ENCODE measurements around the gene ANKRD63. TPM values are rescaled to one million over a fixed set of nuclear protein-coding genes. Genes with fewer than 3 reads are reported as not detected.

Gene ANKRD63
- total RNA-seq, 1 donor from 2014 or later: not detected

DNA sequence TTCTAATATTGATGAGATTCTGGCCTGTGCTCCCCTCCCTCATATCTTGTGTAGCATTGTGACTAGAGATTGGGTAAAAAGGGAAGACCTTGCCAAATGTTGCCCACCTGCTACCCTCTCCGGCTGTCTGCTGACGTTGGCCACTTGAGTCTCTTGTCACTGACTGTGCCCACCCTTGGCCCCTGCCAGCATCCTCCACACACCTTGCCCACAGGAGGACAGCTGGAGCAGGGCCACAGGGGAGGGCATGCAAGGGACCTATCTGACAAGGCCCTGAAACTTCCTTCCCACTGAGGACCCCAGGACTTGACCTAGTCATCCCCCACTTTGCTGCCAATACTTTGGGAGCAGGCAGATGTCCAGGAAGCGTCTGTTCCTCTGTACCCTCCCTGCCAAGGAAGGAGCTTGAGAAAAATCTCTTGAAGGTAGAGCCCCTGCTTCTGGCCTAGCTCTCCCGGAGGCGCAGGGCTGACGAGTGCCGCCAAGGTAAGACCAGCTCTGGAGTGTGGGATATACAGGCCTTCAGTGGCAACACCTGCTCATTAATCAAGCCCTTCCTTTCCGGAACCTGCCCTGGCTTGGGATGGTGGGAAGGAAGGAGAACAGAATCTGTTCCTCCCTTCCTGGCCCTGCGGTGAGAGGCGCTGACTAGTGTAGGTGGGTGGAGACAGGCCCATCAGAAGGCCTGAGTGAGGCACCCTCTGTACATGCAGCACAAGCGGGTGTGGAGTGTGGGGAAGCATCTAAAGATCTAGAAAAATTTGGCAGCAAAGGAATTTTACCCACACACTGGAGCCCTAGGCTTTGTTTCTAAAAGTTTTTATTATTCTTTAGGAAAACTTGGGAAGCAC lies 48.9 kb downstream of the ANKRD63 start:
- TF ChIP-seq, protein P1, sequence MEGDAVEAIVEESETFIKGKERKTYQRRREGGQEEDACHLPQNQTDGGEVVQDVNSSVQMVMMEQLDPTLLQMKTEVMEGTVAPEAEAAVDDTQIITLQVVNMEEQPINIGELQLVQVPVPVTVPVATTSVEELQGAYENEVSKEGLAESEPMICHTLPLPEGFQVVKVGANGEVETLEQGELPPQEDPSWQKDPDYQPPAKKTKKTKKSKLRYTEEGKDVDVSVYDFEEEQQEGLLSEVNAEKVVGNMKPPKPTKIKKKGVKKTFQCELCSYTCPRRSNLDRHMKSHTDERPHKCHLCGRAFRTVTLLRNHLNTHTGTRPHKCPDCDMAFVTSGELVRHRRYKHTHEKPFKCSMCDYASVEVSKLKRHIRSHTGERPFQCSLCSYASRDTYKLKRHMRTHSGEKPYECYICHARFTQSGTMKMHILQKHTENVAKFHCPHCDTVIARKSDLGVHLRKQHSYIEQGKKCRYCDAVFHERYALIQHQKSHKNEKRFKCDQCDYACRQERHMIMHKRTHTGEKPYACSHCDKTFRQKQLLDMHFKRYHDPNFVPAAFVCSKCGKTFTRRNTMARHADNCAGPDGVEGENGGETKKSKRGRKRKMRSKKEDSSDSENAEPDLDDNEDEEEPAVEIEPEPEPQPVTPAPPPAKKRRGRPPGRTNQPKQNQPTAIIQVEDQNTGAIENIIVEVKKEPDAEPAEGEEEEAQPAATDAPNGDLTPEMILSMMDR (IDR thresholded peaks at IDR 0.05; ENCODE audit: insufficient read depth, low read length, poor library complexity, severe bottlenecking): no peak
- H3K4me3 ChIP-seq (ENCODE audit: low read depth, low read length): no peak overlapping the region
- DNase-seq (ENCODE audit: low read depth): no peak
- H3K36me3 ChIP-seq (ENCODE audit: control insufficient read depth, insufficient read depth, low read length): no peaks in the 10 kb centered on the region
- no peaks in the 10 kb centered on the region for H3K27me3 ChIP-seq (ENCODE audit: control insufficient read depth, insufficient read depth, low read length)

DNA sequence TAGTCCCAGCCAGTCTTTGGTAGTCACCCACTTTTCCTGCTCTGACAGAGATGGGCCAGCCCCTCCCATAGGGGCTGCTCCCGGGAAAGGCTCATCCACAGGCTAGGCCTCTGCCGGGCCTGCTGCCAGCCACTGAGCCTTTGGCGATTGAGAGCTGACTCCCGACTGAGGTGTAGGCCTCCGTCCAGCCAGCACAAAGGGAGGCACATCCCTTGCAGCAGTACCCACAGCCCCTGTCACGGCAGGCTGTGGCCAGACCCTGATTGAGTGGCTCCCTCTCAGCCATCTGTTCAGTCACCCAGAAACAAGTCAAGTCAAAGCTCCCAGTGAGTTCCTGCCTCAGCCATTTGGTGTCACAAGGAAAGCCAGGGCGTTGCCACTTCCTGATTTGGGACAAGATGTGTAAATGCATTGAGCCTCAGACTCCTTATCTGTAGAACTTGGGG lies 50.2 kb downstream of the ANKRD63 start:
- no peak for DNase-seq (ENCODE audit: low read depth)
- TF ChIP-seq, protein P1 (IDR thresholded peaks at IDR 0.05; ENCODE audit: insufficient read depth, low read length, poor library complexity, severe bottlenecking): no peak

More for the DNA sequence above, 50.2 kb downstream of the ANKRD63 start:
- H3K36me3 ChIP-seq (ENCODE audit: control insufficient read depth, insufficient read depth, low read length): peaks cover 1% of the 10 kb centered on the region
- no peaks in the 10 kb centered on the region for H3K27me3 ChIP-seq (ENCODE audit: control insufficient read depth, insufficient read depth, low read length)
- H3K4me3 ChIP-seq (ENCODE audit: low read depth, low read length): no peak overlapping the region

Other genes starting within 250 kb of the ANKRD63 start
- 260 and 309 TPM in 2 replicates for gene SRP14, start 243.9 kb downstream of the ANKRD63 start, total RNA-seq
- 37.4 and 43.4 TPM in 2 replicates for gene BMF, start 174.2 kb downstream of the ANKRD63 start, total RNA-seq
- 10.5 and 16.5 TPM in 2 replicates for gene BUB1B, start 122.0 kb downstream of the ANKRD63 start, total RNA-seq
- gene PAK6, start 44.0 kb downstream of the ANKRD63 start, total RNA-seq: 15.3 and 17.7 TPM in 2 replicates
- gene PLCB2, start 24.9 kb upstream of the ANKRD63 start, total RNA-seq: 0.68 and 1.5 TPM in 2 replicates
- 14.9 and 16.8 TPM in 2 replicates for gene INAFM2, start 40.6 kb upstream of the ANKRD63 start, total RNA-seq
- gene CCDC9B, start 57.9 kb upstream of the ANKRD63 start, total RNA-seq: 13.6 and 20.3 TPM in 2 replicates
- not detected in 2 replicates for gene PHGR1, start 68.0 kb upstream of the ANKRD63 start, total RNA-seq
- 2.2 and 3.2 TPM in 2 replicates for gene DISP2, start 75.2 kb upstream of the ANKRD63 start, total RNA-seq
- 23.2 and 30.0 TPM in 2 replicates for gene KNSTRN, start 99.7 kb upstream of the ANKRD63 start, total RNA-seq
- gene IVD, start 122.7 kb upstream of the ANKRD63 start, total RNA-seq: 41.1 and 46.8 TPM in 2 replicates
- 15.2 and 15.7 TPM in 2 replicates for gene BAHD1, start 157.9 kb upstream of the ANKRD63 start, total RNA-seq
- gene CHST14, start 187.9 kb upstream of the ANKRD63 start, total RNA-seq: 24.2 and 25.8 TPM in 2 replicates

Data from kidney epithelial cell (primary cell).